DND-41 (cell line): ENCODE results near the gene CREB1.

Experiments used
- ATAC-seq: fragments of 200-7000 bp; cut with Tn5 transposase; 3 replicates; pipeline ENCODE4 v1.9.1; 2021; ENCODE audit warnings: low read depth; ENCODE audit not compliant: insufficient read depth
- DNase-seq: peaks from one replicate; pipeline ENCODE4 v3.0.0-alpha.2; 2020
- H2AFZ ChIP-seq: 2 replicates; pipeline ENCODE4 v1.6.0; 2012; ENCODE audit warnings: low read depth, low read length
- H3K27ac ChIP-seq: 2 replicates; pipeline ENCODE4 v1.5.1; 2012; ENCODE audit warnings: low read length, inconsistent platforms
- H3K27me3 ChIP-seq: fragments of 200-600 bp; sonication (generic); 2 replicates; pipeline ENCODE4 v1.6.0; 2012; ENCODE audit warnings: low read length, mild to moderate bottlenecking, inconsistent platforms; ENCODE audit not compliant: insufficient read depth, poor library complexity
- H3K36me3 ChIP-seq: 2 replicates; pipeline ENCODE4 v1.5.1; 2012; ENCODE audit warnings: low read length, inconsistent platforms; ENCODE audit not compliant: insufficient read depth
- H3K4me1 ChIP-seq: 2 replicates; pipeline ENCODE4 v1.5.1; 2012; ENCODE audit warnings: mild to moderate bottlenecking, low read length; ENCODE audit not compliant: insufficient read depth
- H3K4me2 ChIP-seq: 2 replicates; pipeline ENCODE4 v1.6.0; 2012; ENCODE audit warnings: mild to moderate bottlenecking, moderate library complexity, low read length, inconsistent platforms; ENCODE audit not compliant: insufficient read depth
- H3K4me3 ChIP-seq, 2 experiments: fragments of 200-600 bp in 1 of 2; shearing (Covaris generic) in 1 of 2; 2 replicates each; pipeline ENCODE4 v1.5.1; 2012 to 2016; ENCODE audit warnings: inconsistent platforms in 2 of 2, low read length in 2 of 2, mild to moderate bottlenecking in 2 of 2, low read depth in 1 of 2, moderate library complexity in 1 of 2
- H3K79me2 ChIP-seq: 2 replicates; pipeline ENCODE4 v1.6.0; 2012; ENCODE audit warnings: low read length, inconsistent platforms; ENCODE audit not compliant: insufficient read depth
- H3K9ac ChIP-seq: 2 replicates; pipeline ENCODE4 v1.6.0; 2012; ENCODE audit warnings: low read depth, mild to moderate bottlenecking, inconsistent platforms, low read length, moderate library complexity
- H3K9me3 ChIP-seq: 2 replicates; pipeline ENCODE4 v1.5.1; 2012; ENCODE audit warnings: low read length, moderate library complexity, mild to moderate bottlenecking, inconsistent platforms; ENCODE audit not compliant: insufficient read depth, severe bottlenecking
- H4K20me1 ChIP-seq: 2 replicates; pipeline ENCODE4 v1.6.0; 2012; ENCODE audit warnings: low read length; ENCODE audit not compliant: insufficient read depth
- EZH2 ChIP-seq: IDR thresholded peaks from 3 replicates; pipeline ENCODE4 v1.6.1; 2012; ENCODE audit warnings: borderline replicate concordance, low read depth, mild to moderate bottlenecking, moderate library complexity, low read length, inconsistent platforms; ENCODE audit not compliant: severe bottlenecking
- TF ChIP-seq, protein P1 (sequence below): IDR thresholded peaks from 2 replicates; pipeline ENCODE4 v1.5.1; 2012; ENCODE audit warnings: borderline replicate concordance, low read length, moderate library complexity, mild to moderate bottlenecking; ENCODE audit not compliant: poor library complexity, severe bottlenecking; ENCODE audit errors: extremely low read depth

CREB1 gene

DNA sequence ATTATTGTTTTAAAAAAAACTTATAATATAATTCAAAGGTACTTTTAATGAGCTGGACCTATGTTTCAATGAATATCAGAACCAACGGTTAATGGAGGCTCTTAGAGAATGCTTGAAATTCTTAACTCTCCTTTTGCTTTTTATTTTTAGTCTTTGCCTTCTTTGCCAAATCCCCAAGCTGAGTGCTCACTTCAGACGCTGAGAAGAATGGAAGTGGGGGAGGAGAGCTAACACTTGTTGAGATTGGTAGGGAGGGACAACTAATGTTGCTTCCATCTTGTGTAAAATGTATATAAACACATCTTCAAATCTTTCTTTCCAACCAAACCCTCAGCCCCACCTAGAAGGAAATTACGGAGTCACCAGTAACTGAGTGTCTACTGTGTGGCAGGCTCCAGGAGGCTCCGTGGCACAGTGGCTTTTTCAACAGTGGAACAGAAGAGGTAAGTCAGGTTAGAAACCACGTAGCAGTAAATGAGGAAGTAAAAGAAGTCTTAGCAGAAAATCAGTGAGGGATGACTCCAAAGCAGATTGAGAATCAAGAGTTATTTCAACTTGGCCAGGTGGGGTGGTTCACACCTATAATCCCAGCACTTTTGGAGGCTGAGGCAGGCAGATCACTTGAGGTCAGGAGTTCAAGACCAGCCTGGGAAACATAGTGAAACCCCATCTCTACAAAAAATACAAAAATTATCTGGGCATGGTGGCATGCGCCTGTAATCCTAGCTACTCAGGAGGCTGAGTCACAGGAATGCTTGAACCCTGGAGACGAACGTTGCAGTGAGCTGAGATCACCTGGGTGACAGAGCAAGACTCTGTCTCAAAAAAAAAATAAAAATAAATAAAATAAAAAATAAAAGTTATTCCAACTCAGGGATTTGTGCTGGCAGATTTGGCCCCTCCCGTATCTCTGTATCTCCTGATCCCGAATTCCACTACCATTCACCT, 45.0 kb upstream of the CREB1 start:
- Histone ChIP-seq H3K9me3 (no peaks in the 10 kb centered on the region), H3K27ac (no peak overlapping the region), H3K79me2 (no peaks in the 10 kb centered on the region), H3K36me3 (no peaks in the 10 kb centered on the region), H4K20me1 (no peaks in the 10 kb centered on the region), H2AFZ (no peak overlapping the region), H3K27me3 (peaks cover 12% of the 10 kb centered on the region), H3K4me1 (no peaks in the 10 kb centered on the region), H3K9ac (no peak overlapping the region), H3K4me2 (no peak overlapping the region), H3K4me3 (no peak overlapping the region)
- TF ChIP-seq EZH2: no peak
- TF ChIP-seq, protein P1, sequence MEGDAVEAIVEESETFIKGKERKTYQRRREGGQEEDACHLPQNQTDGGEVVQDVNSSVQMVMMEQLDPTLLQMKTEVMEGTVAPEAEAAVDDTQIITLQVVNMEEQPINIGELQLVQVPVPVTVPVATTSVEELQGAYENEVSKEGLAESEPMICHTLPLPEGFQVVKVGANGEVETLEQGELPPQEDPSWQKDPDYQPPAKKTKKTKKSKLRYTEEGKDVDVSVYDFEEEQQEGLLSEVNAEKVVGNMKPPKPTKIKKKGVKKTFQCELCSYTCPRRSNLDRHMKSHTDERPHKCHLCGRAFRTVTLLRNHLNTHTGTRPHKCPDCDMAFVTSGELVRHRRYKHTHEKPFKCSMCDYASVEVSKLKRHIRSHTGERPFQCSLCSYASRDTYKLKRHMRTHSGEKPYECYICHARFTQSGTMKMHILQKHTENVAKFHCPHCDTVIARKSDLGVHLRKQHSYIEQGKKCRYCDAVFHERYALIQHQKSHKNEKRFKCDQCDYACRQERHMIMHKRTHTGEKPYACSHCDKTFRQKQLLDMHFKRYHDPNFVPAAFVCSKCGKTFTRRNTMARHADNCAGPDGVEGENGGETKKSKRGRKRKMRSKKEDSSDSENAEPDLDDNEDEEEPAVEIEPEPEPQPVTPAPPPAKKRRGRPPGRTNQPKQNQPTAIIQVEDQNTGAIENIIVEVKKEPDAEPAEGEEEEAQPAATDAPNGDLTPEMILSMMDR: no peak
- DNase-seq (no peak), ATAC-seq (no peak)

DNA sequence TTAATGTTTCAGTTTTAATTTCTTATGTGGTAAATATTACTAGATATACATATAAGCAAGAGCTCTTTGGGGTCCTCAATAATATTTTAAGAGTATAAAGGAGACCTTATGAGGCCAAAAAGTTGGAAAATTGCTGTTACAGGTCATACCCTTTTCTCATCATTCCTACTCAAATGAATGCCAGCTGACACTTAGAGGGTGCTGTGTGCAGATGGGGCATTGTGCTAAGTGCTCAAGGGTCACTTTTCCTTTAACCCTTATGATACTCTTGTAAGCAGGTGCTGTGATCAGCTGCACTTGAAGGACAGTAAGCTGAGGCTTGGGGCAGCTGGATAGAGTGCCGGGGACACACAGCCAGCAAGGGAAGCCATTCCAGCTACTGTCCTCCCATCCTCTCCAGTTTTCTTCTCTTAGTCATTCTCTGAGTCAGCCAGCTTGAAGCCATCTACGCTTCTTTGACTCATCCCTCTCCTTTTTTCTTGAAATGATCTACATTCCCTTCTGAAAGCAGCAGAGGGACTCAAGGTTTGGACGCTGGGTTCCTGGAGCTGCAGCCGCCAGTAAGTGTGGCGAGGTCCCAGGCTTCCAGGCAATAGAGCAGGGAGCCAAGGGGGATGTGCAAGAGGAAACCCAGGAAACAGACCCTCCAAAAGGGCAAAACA, 42.0 kb upstream of the CREB1 start:
- no peak overlapping the region for H3K4me3 ChIP-seq
- H3K4me2 ChIP-seq: no peak overlapping the region
- H3K9me3 ChIP-seq: no peaks in the 10 kb centered on the region
- peaks cover 4% of the 10 kb centered on the region for H3K27me3 ChIP-seq
- TF ChIP-seq, protein P1: no peak
- TF ChIP-seq EZH2: no peak
- ATAC-seq (no peak), DNase-seq (no peak)
- H3K36me3 ChIP-seq: no peaks in the 10 kb centered on the region
- no peak overlapping the region for H3K9ac ChIP-seq
- no peaks in the 10 kb centered on the region for H3K79me2 ChIP-seq
- no peak overlapping the region for H2AFZ ChIP-seq
- no peaks in the 10 kb centered on the region for H3K4me1 ChIP-seq
- H3K27ac ChIP-seq: no peak overlapping the region
- H4K20me1 ChIP-seq: no peaks in the 10 kb centered on the region

DNA sequence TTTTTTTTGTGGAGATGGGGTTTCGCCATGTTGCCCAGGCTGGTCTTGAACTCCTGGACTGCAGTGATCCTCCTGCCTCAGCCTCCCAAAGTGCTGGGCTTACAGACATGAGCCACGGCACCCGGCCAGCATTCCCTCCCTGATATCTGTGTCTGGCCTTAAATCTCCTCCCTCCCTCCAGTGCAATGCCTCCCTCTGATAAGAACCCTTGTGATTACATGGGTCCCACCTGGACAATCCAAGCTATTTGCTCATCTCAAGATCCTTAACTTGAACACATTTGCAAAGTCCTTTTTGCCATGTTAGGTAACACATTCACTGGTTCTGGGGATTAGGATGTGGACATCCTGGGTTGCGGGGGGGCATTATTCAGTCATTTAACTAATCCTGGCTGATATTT, 40.5 kb upstream of the CREB1 start:
- H2AFZ ChIP-seq: no peak overlapping the region
- H3K36me3 ChIP-seq: no peaks in the 10 kb centered on the region
- H4K20me1 ChIP-seq: no peaks in the 10 kb centered on the region
- DNase-seq (no peak), ATAC-seq (no peak)
- H3K9ac ChIP-seq: no peak overlapping the region
- no peak overlapping the region for H3K4me2 ChIP-seq
- no peaks in the 10 kb centered on the region for H3K4me1 ChIP-seq
- H3K27me3 ChIP-seq: no peaks in the 10 kb centered on the region
- no peak for TF ChIP-seq EZH2
- TF ChIP-seq, protein P1: no peak
- no peaks in the 10 kb centered on the region for H3K79me2 ChIP-seq
- H3K4me3 ChIP-seq: no peak overlapping the region
- no peaks in the 10 kb centered on the region for H3K9me3 ChIP-seq
- H3K27ac ChIP-seq: no peak overlapping the region
